ENCODE data around the gene DHRS9.

DHRS9 gene

DNA sequence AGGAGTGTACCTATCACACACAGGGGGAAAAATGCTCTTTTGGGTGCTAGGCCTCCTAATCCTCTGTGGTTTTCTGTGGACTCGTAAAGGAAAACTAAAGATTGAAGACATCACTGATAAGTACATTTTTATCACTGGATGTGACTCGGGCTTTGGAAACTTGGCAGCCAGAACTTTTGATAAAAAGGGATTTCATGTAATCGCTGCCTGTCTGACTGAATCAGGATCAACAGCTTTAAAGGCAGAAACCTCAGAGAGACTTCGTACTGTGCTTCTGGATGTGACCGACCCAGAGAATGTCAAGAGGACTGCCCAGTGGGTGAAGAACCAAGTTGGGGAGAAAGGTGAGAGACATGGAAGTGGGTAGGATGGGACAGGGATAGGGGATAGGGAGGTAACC is 12.2 kb downstream of the DHRS9 start:
- Histone ChIP-seq H3K4me3 (ENCODE audit: low read length in 2 of 2) (no peak overlapping the region), H3K27me3 (ENCODE audit: control insufficient read depth in 1 of 2, insufficient read depth in 2 of 2, low read length in 2 of 2) (peaks cover 0 to 3% of the 10 kb centered on the region in 2 donors), H3K4me1 (ENCODE audit: control insufficient read depth, insufficient read depth, low read length) (no peaks in the 10 kb centered on the region), H3K27ac (ENCODE audit: low read length) (no peak overlapping the region), H3K9ac (ENCODE audit: low read length in 2 of 2) (no peak overlapping the region), H3K9me3 (ENCODE audit: control insufficient read depth in 2 of 2, low read length in 2 of 2) (no peaks in the 10 kb centered on the region), H3K36me3 (ENCODE audit: control insufficient read depth in 2 of 2, insufficient read depth in 2 of 2, low read length in 2 of 2) (no peaks in the 10 kb centered on the region)

- H3K27me3 ChIP-seq (ENCODE audit: control insufficient read depth in 1 of 2, insufficient read depth in 2 of 2, low read length in 2 of 2): peaks cover 0 to 3% of the 10 kb centered on the region in 2 donors
- H3K9me3 ChIP-seq (ENCODE audit: control insufficient read depth in 2 of 2, low read length in 2 of 2): peaks cover 1 to 7% of the 10 kb centered on the region in 2 donors
- H3K4me1 ChIP-seq (ENCODE audit: control insufficient read depth, insufficient read depth, low read length): no peaks in the 10 kb centered on the region
- H3K4me3 ChIP-seq (ENCODE audit: low read length in 2 of 2): no peak overlapping the region
- no peak overlapping the region for H3K27ac ChIP-seq (ENCODE audit: low read length)
- no peak overlapping the region for H3K9ac ChIP-seq (ENCODE audit: low read length in 2 of 2)
- no peaks in the 10 kb centered on the region for H3K36me3 ChIP-seq (ENCODE audit: control insufficient read depth in 2 of 2, insufficient read depth in 2 of 2, low read length in 2 of 2)
Measured at GRCh38 chr2:169082995-169083394, 13.6 kb downstream of the DHRS9 start.

DNA sequence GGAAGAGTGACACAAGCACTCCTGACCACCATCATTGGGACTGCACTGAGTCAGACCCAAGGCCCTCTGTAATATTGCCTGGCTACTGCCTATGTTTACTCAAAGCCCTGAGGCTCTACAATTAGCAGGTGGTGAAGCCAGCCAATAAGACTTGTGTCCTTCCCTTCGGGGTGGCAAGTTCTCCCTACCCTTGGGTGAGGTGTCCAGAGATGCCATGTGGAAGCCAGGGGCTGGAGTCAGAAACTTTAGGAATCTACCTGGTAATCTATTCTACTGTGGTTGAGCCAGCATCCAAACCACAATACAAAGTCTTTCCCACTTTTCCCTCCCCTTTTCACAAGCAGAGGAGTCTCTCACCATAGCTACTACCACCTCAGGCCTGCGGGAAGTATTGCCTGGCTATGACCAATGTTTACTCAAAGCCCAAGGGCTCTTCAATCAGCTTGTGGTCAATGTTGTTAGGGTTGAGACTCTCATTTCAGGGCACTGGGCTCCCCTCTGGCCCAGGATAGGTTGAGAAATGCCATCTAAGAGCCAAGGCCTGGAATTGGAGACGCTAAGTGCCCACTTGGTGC is 17.6 kb downstream of the DHRS9 start:
- H3K36me3 ChIP-seq (ENCODE audit: control insufficient read depth in 2 of 2, insufficient read depth in 2 of 2, low read length in 2 of 2): no peaks in the 10 kb centered on the region
- H3K4me3 ChIP-seq (ENCODE audit: low read length in 2 of 2): no peak overlapping the region
- no peak overlapping the region for H3K9ac ChIP-seq (ENCODE audit: low read length in 2 of 2)
- no peak overlapping the region for H3K27ac ChIP-seq (ENCODE audit: low read length)
- H3K9me3 ChIP-seq (ENCODE audit: control insufficient read depth in 2 of 2, low read length in 2 of 2): peaks cover 1 to 7% of the 10 kb centered on the region in 2 donors
- H3K27me3 ChIP-seq (ENCODE audit: control insufficient read depth in 1 of 2, insufficient read depth in 2 of 2, low read length in 2 of 2): no peaks in the 10 kb centered on the region
- H3K4me1 ChIP-seq (ENCODE audit: control insufficient read depth, insufficient read depth, low read length): no peaks in the 10 kb centered on the region

GRCh38 chr2:169087757-169088379 is 18.5 kb downstream of the DHRS9 start:
- Histone ChIP-seq H3K27ac (ENCODE audit: low read length) (no peak overlapping the region), H3K4me1 (ENCODE audit: control insufficient read depth, insufficient read depth, low read length) (no peaks in the 10 kb centered on the region), H3K27me3 (ENCODE audit: control insufficient read depth in 1 of 2, insufficient read depth in 2 of 2, low read length in 2 of 2) (no peaks in the 10 kb centered on the region), H3K9ac (ENCODE audit: low read length in 2 of 2) (no peak overlapping the region), H3K36me3 (ENCODE audit: control insufficient read depth in 2 of 2, insufficient read depth in 2 of 2, low read length in 2 of 2) (no peaks in the 10 kb centered on the region), H3K4me3 (ENCODE audit: low read length in 2 of 2) (no peak overlapping the region), H3K9me3 (ENCODE audit: control insufficient read depth in 2 of 2, low read length in 2 of 2) (peaks cover 1 to 7% of the 10 kb centered on the region in 2 donors)

DNA sequence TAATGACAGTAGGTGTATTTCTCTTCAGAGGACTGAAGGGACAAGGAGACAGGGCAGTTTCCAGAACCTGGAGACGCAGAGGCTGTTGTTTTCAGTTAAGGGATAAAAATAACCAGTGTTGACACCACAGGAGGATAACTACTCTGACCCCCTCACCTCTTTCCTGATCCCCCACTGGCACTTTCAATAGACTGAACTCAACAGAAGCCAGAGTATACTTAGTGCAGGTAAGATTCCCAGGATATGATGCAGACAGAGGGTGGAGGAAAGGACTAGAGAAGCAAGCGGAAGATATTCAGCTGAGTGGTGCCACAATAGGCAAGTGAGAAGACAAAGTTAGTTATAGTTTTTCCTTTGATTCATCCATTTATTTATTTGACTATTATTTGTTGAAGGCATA is 19.8 kb downstream of the DHRS9 start:
- H3K27me3 ChIP-seq (ENCODE audit: control insufficient read depth in 1 of 2, insufficient read depth in 2 of 2, low read length in 2 of 2): no peaks in the 10 kb centered on the region

DNA sequence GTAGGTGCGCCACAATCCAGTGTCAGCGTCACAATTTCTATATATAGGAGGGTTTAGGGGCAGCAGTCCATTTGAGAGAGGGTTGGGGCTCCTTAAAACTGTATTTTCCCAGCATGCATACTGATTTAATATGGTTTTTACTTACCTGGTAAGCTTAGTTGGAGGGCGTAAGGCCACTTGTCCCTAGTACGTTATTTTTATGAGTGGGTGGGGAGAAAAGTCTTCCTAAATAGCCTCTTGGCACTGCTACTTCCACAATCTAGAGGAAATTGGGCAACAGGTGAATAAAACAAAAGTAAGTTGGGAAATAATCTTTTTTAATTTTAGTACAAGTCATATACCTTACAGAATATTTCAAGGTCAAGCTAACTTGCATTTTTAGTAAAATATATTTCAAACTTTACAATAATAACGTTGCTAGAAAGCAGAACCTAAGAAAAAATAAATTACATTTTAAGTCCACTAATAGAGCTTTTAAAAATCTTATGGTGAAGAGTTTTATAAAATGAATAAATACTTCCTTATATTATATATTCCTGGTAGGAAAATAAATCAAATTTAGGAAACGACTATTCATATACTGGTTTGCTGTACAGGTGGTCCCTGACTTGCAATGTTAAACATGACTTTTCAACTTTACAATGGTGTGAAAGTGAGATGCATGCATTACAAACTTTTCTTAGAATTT is 20.9 kb downstream of the DHRS9 start:
- no peak overlapping the region for H3K9ac ChIP-seq (ENCODE audit: low read length in 2 of 2)
- H3K4me3 ChIP-seq (ENCODE audit: low read length in 2 of 2): no peak overlapping the region
- no peaks in the 10 kb centered on the region for H3K36me3 ChIP-seq (ENCODE audit: control insufficient read depth in 2 of 2, insufficient read depth in 2 of 2, low read length in 2 of 2)
- no peaks in the 10 kb centered on the region for H3K4me1 ChIP-seq (ENCODE audit: control insufficient read depth, insufficient read depth, low read length)
- peaks cover 1 to 7% of the 10 kb centered on the region in 2 donors for H3K9me3 ChIP-seq (ENCODE audit: control insufficient read depth in 2 of 2, low read length in 2 of 2)
- H3K27me3 ChIP-seq (ENCODE audit: control insufficient read depth in 1 of 2, insufficient read depth in 2 of 2, low read length in 2 of 2): no peaks in the 10 kb centered on the region
- H3K27ac ChIP-seq (ENCODE audit: low read length): no peak overlapping the region

More for the DNA sequence above, 19.8 kb downstream of the DHRS9 start:
- no peak overlapping the region for H3K27ac ChIP-seq (ENCODE audit: low read length)
- no peak overlapping the region for H3K4me3 ChIP-seq (ENCODE audit: low read length in 2 of 2)
- H3K4me1 ChIP-seq (ENCODE audit: control insufficient read depth, insufficient read depth, low read length): no peaks in the 10 kb centered on the region
- H3K9ac ChIP-seq (ENCODE audit: low read length in 2 of 2): no peak overlapping the region
- H3K36me3 ChIP-seq (ENCODE audit: control insufficient read depth in 2 of 2, insufficient read depth in 2 of 2, low read length in 2 of 2): no peaks in the 10 kb centered on the region
- H3K9me3 ChIP-seq (ENCODE audit: control insufficient read depth in 2 of 2, low read length in 2 of 2): peaks cover 1 to 7% of the 10 kb centered on the region in 2 donors

DNA sequence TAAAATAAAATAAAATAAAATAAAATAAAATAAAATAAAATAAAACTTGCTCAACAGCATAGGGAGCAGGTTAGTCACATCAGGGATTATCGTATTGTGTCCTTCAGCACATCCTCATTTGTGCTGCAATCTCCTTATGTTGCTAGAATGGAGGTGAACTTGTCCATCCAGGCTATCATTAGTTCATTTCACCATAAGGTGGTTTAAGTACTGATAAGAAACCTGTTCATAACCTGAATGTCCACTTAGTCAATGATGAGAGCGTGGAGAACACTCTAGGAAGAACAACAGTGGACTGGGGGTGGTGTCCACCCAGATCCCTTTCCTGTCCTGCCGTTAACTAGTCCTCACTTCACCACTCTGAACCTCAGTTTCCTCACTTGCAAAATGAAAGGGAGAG is 21.9 kb downstream of the DHRS9 start:
- Histone ChIP-seq H3K27me3 (ENCODE audit: control insufficient read depth in 1 of 2, insufficient read depth in 2 of 2, low read length in 2 of 2) (no peaks in the 10 kb centered on the region), H3K4me3 (ENCODE audit: low read length in 2 of 2) (no peak overlapping the region), H3K4me1 (ENCODE audit: control insufficient read depth, insufficient read depth, low read length) (no peaks in the 10 kb centered on the region), H3K27ac (ENCODE audit: low read length) (no peak overlapping the region), H3K9ac (ENCODE audit: low read length in 2 of 2) (no peak overlapping the region), H3K36me3 (ENCODE audit: control insufficient read depth in 2 of 2, insufficient read depth in 2 of 2, low read length in 2 of 2) (no peaks in the 10 kb centered on the region), H3K9me3 (ENCODE audit: control insufficient read depth in 2 of 2, low read length in 2 of 2) (peaks cover 1 to 7% of the 10 kb centered on the region in 2 donors)

DNA sequence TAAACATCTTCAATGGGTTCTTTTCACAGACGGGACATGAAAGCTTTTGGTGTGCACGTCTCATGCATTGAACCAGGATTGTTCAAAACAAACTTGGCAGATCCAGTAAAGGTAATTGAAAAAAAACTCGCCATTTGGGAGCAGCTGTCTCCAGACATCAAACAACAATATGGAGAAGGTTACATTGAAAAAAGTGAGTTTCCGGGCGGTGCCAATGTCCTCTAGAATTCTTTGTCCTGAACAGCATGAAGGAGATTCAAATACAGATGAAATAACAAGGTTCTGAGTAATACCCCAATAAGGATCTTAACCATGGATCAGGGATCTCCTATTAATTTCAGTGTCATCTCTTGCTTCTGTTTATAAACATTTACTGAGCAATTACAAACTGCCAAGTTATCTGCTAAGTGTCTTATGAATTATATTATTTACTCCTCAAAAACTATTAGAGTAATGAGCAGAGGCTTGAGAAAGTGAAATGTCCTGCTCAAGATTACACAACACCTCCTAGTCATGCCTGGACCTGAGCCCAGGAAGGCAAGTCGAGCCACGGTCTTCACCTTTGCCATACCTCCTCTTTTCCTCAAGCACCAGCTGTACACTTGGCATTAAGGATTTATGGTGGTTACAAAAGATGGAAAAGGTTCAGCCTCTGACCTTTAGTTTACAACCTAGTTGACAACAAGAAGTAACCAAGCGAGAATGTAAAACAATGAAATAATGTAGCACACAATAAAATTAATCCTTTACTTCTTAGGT is 22.6 kb downstream of the DHRS9 start:
- Histone ChIP-seq H3K36me3 (ENCODE audit: control insufficient read depth in 2 of 2, insufficient read depth in 2 of 2, low read length in 2 of 2) (no peaks in the 10 kb centered on the region), H3K4me3 (ENCODE audit: low read length in 2 of 2) (no peak overlapping the region), H3K27me3 (ENCODE audit: control insufficient read depth in 1 of 2, insufficient read depth in 2 of 2, low read length in 2 of 2) (peaks cover 0 to 2% of the 10 kb centered on the region in 2 donors), H3K4me1 (ENCODE audit: control insufficient read depth, insufficient read depth, low read length) (no peaks in the 10 kb centered on the region), H3K9me3 (ENCODE audit: control insufficient read depth in 2 of 2, low read length in 2 of 2) (peaks cover 1 to 4% of the 10 kb centered on the region in 2 donors), H3K9ac (ENCODE audit: low read length in 2 of 2) (no peak overlapping the region), H3K27ac (ENCODE audit: low read length) (no peak overlapping the region)

- H3K27me3 ChIP-seq (ENCODE audit: control insufficient read depth in 1 of 2, insufficient read depth in 2 of 2, low read length in 2 of 2): peaks cover 0 to 2% of the 10 kb centered on the region in 2 donors
- H3K36me3 ChIP-seq (ENCODE audit: control insufficient read depth in 2 of 2, insufficient read depth in 2 of 2, low read length in 2 of 2): no peaks in the 10 kb centered on the region
- no peaks in the 10 kb centered on the region for H3K9me3 ChIP-seq (ENCODE audit: control insufficient read depth in 2 of 2, low read length in 2 of 2)
- no peak overlapping the region for H3K27ac ChIP-seq (ENCODE audit: low read length)
- no peak overlapping the region for H3K9ac ChIP-seq (ENCODE audit: low read length in 2 of 2)
- no peaks in the 10 kb centered on the region for H3K4me1 ChIP-seq (ENCODE audit: control insufficient read depth, insufficient read depth, low read length)
- no peak overlapping the region for H3K4me3 ChIP-seq (ENCODE audit: low read length in 2 of 2)
Measured at GRCh38 chr2:169093535-169093934, 24.2 kb downstream of the DHRS9 start.

DNA sequence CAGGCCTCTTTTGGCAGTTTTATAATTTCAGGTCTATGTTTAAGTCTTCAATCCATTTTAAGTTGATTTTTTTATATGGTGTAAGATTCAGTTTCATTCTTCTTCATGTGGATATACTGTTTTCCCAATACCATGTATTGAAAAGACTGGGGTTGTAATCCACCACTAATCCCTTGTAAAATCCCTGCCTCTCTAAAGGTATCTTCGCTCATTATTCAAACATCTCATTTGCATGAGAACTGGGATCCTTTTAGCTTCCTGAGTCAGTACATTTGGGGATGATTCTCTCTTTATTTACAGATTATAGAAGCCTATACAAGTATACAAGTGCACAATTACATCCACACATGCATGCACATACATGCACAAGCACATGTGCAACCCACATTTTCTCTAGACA is 25.3 kb downstream of the DHRS9 start:
- Histone ChIP-seq H3K27ac (ENCODE audit: low read length) (no peak overlapping the region), H3K27me3 (ENCODE audit: control insufficient read depth in 1 of 2, insufficient read depth in 2 of 2, low read length in 2 of 2) (peaks cover 0 to 2% of the 10 kb centered on the region in 2 donors), H3K9ac (ENCODE audit: low read length in 2 of 2) (no peak overlapping the region), H3K4me3 (ENCODE audit: low read length in 2 of 2) (no peak overlapping the region), H3K9me3 (ENCODE audit: control insufficient read depth in 2 of 2, low read length in 2 of 2) (no peaks in the 10 kb centered on the region), H3K4me1 (ENCODE audit: control insufficient read depth, insufficient read depth, low read length) (no peaks in the 10 kb centered on the region), H3K36me3 (ENCODE audit: control insufficient read depth in 2 of 2, insufficient read depth in 2 of 2, low read length in 2 of 2) (no peaks in the 10 kb centered on the region)

Measured in stomach smooth muscle (tissue), 2 donors.